CD4-positive, alpha-beta T cell (primary cell): ENCODE results near the gene TUB. TPM values are rescaled to one million over a fixed set of nuclear protein-coding genes. Genes with fewer than 3 reads are reported as not detected.

Experiments used
- ATAC-seq: fragments of 200-7000 bp; cut with Tn5 transposase; one replicate; pipeline ENCODE4 v1.10.0; 2022; ENCODE audit warnings: mild to moderate bottlenecking; ENCODE audit not compliant: poor library complexity
- CTCF ChIA-PET: fragments of 350-600 bp; sonication (Branson Sonifier 250); formaldehyde crosslinking; loops from one replicate; lab custom pipeline; 2021; ENCODE audit warnings: antibody characterized with exemption, inconsistent platforms; lab: Charles Lee
- POLR2A ChIA-PET: fragments of 350-600 bp; sonication (Branson Sonifier 250); formaldehyde crosslinking; loops from one replicate; lab custom pipeline; 2021; ENCODE audit warnings: antibody characterized with exemption, inconsistent platforms; lab: Charles Lee
- DNase-seq, 14 experiments: peaks; one replicate each; pipeline ENCODE4 v3.0.0-alpha.2; 2013 to 2020; ENCODE audit warnings: mixed read lengths in 2 of 14
- H3K27ac ChIP-seq, 2 donors: one replicate each; pipeline versions ENCODE4 v1.5.1 to v1.7.0; 2013; ENCODE audit warnings: low read length in 2 of 2, low read depth in 1 of 2, mild to moderate bottlenecking in 1 of 2
- H3K27me3 ChIP-seq, 2 experiments: 1 replicate in 1 of 2; 2 replicates in 1 of 2; pipeline versions ENCODE4 v1.6.1 to v1.7.0; 2013; ENCODE audit warnings: low read length in 2 of 2, control low read depth in 1 of 2, mild to moderate bottlenecking in 1 of 2, moderate library complexity in 1 of 2; ENCODE audit not compliant: insufficient read depth in 2 of 2, control insufficient read depth in 1 of 2
- H3K36me3 ChIP-seq: one replicate; pipeline ENCODE4 v1.6.1; 2013; ENCODE audit warnings: low read length, control low read depth; ENCODE audit not compliant: insufficient read depth
- H3K4me1 ChIP-seq: one replicate; pipeline ENCODE4 v1.6.1; 2013; ENCODE audit warnings: low read length, control low read depth; ENCODE audit not compliant: insufficient read depth
- H3K4me3 ChIP-seq: one replicate; pipeline ENCODE4 v1.5.1; 2013; ENCODE audit warnings: mild to moderate bottlenecking, low read length, moderate library complexity
- H3K9me3 ChIP-seq, 2 experiments: 1 replicate in 1 of 2; 2 replicates in 1 of 2; pipeline versions ENCODE4 v1.6.1 to v1.7.0; 2013; ENCODE audit warnings: low read length in 2 of 2, mild to moderate bottlenecking in 2 of 2, control low read depth in 1 of 2, moderate library complexity in 1 of 2; ENCODE audit not compliant: control insufficient read depth in 1 of 2, insufficient read depth in 1 of 2
- H3K27ac Mint-ChIP-seq: one replicate; pipeline ENCODE4 v1.8.0; 2020; ENCODE audit warnings: mixed read lengths
- H3K27me3 Mint-ChIP-seq: one replicate; pipeline ENCODE4 v1.8.0; 2021; ENCODE audit warnings: mixed read lengths
- H3K36me3 Mint-ChIP-seq: one replicate; pipeline ENCODE4 v1.8.0; 2021; ENCODE audit warnings: low read depth, mixed read lengths
- H3K4me1 Mint-ChIP-seq: one replicate; pipeline ENCODE4 v1.8.0; 2021; ENCODE audit warnings: low read depth, mixed read lengths
- H3K4me3 Mint-ChIP-seq: one replicate; pipeline ENCODE4 v1.8.0; 2020; ENCODE audit warnings: mild to moderate bottlenecking, mixed read lengths
- H3K9me3 Mint-ChIP-seq: one replicate; pipeline ENCODE4 v1.8.0; 2020; ENCODE audit warnings: mixed read lengths
- intact Hi-C, 2 experiments: fragments of 100-400 bp; cut with DNase I in 1 of 2; cut with micrococcal nuclease in 1 of 2; formaldehyde crosslinking; loops; one replicate each; pipeline versions ENCODE4 v1.15.1 to v1.9.0; 2023 to 2025; cut with DNase I, micrococcal nuclease
- total RNA-seq, 174 experiments: library from RNA in 2 of 174; stranded (reverse) in 2 of 174; gene quantifications; one replicate each; pipeline ENCODE4 v1.2.3 and lab custom pipeline; 2021 to 2026
- TF ChIP-seq, protein P1 (sequence below): fragments of 200-600 bp; IDR thresholded peaks from one replicate; pipeline ENCODE4 v1.8.0; 2022; ENCODE audit warnings: antibody characterized with exemption, mild to moderate bottlenecking

Gene TUB
- total RNA-seq, 2 experiments from 2014 or later = 0.08 TPM; not detected in 1

DNA sequence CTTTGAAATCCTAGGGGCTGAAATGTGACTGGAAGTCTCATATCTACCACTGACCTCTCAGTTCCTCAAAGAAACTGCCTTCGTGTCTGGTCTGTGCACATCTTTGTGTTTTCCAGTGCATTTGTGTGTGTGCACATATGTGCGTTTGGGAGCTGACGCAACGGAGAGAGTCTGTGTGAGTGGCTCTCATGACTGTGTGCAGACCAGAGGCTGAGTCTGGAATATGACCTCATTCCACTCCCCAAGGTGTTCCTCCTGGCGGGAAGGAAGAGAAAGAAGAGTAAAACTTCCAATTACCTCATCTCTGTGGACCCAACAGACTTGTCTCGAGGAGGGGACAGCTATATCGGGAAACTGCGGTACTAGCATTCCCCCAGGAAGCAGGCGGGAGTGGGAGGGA is 16.5 kb downstream of the TUB start:
- H3K27ac Mint-ChIP-seq = no peak overlapping the region
- no peak for ATAC-seq
- POLR2A ChIA-PET = no interaction called here
- Histone ChIP-seq H3K4me3 (no peak overlapping the region), H3K27me3 (no peaks in the 10 kb centered on the region), H3K4me1 (no peaks in the 10 kb centered on the region), H3K36me3 (no peaks in the 10 kb centered on the region), H3K27ac (no peak overlapping the region), H3K9me3 (peaks cover 0 to 4% of the 10 kb centered on the region in 2 experiments)
- CTCF ChIA-PET = interaction anchor here (1.2 to 3.0 kb wide), 2 partner anchors 64 to 65 kb away, joined by 3 to 28 read pairs; no protein-coding TSS in a partner anchor
- no peak overlapping the region for H3K4me3 Mint-ChIP-seq
- TF ChIP-seq, protein P1, sequence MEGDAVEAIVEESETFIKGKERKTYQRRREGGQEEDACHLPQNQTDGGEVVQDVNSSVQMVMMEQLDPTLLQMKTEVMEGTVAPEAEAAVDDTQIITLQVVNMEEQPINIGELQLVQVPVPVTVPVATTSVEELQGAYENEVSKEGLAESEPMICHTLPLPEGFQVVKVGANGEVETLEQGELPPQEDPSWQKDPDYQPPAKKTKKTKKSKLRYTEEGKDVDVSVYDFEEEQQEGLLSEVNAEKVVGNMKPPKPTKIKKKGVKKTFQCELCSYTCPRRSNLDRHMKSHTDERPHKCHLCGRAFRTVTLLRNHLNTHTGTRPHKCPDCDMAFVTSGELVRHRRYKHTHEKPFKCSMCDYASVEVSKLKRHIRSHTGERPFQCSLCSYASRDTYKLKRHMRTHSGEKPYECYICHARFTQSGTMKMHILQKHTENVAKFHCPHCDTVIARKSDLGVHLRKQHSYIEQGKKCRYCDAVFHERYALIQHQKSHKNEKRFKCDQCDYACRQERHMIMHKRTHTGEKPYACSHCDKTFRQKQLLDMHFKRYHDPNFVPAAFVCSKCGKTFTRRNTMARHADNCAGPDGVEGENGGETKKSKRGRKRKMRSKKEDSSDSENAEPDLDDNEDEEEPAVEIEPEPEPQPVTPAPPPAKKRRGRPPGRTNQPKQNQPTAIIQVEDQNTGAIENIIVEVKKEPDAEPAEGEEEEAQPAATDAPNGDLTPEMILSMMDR = no peak
- H3K36me3 Mint-ChIP-seq = no peaks in the 10 kb centered on the region
- no peaks in the 10 kb centered on the region for H3K4me1 Mint-ChIP-seq
- H3K27me3 Mint-ChIP-seq = no peaks in the 10 kb centered on the region
- no peaks in the 10 kb centered on the region for H3K9me3 Mint-ChIP-seq
- intact Hi-C loops = no loop called here
- no peak for DNase-seq

DNA sequence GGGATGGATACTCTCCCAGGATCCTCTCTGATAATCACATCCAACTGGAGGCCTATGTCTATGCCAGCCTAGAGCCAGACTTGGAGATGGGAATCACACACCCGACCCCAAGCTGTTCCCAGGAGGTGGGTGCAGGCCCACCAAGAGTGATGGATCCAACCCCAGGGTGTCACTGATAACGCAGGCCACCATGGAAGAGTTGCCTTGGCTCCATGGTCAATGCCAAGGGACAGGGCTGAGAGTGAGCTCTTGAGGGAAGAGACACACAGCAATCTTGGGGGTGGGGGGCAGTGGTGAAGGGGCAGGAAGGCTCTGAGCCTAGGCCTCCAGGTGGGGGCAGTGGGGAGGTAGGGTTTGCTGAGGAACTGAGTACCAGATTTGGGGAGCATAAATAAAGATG is 16.9 kb downstream of the TUB start:
- H3K4me3 ChIP-seq = no peak overlapping the region
- no peaks in the 10 kb centered on the region for H3K9me3 Mint-ChIP-seq
- TF ChIP-seq, protein P1 = no peak
- no peaks in the 10 kb centered on the region for H3K36me3 Mint-ChIP-seq
- no peaks in the 10 kb centered on the region for H3K4me1 Mint-ChIP-seq
- no peaks in the 10 kb centered on the region for H3K4me1 ChIP-seq
- no peak overlapping the region for H3K4me3 Mint-ChIP-seq
- POLR2A ChIA-PET = interaction anchor here (1.8 kb wide), 1 partner anchor 91 kb away, joined by 7 read pairs; no protein-coding TSS in a partner anchor
- no peak for ATAC-seq
- intact Hi-C loops = loop anchor here in 1 of 2 experiments (2.0 kb wide), 2 partner anchors 63 to 205 kb away; no protein-coding TSS in a partner anchor
- no peak overlapping the region for H3K27ac Mint-ChIP-seq
- H3K27me3 Mint-ChIP-seq = no peaks in the 10 kb centered on the region
- DNase-seq = no peak
- CTCF ChIA-PET = interaction anchor here (2.7 to 3.0 kb wide), 2 partner anchors 64 to 92 kb away, joined by 26 to 28 read pairs; no protein-coding TSS in a partner anchor
- no peaks in the 10 kb centered on the region for H3K27me3 ChIP-seq
- no peaks in the 10 kb centered on the region for H3K36me3 ChIP-seq
- peaks cover 0 to 4% of the 10 kb centered on the region in 2 experiments for H3K9me3 ChIP-seq
- no peak overlapping the region for H3K27ac ChIP-seq

DNA sequence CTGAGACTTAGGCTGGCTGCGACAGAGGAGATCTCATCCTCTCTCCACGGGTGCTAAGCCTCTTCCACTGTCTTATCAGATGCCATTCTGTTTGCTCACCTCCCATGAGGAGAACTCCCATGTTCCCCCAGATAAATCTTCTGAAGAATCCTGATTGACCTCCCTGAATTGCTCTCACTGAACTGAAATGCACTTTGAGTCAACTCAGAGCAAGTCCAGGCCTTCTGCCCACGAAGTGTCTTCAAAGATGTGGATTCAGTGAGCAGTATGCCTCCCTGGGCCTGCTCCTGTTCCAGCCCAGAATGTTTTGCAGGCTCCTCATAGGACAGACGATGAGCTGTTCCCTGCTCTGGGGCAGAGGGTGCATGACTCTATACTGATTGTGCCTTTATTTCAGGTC is 17.4 kb downstream of the TUB start:
- POLR2A ChIA-PET = interaction anchor here (1.8 kb wide), 1 partner anchor 92 kb away, joined by 7 read pairs; no protein-coding TSS in a partner anchor
- H3K27me3 ChIP-seq = no peaks in the 10 kb centered on the region
- DNase-seq (no peak), ATAC-seq (no peak)
- Mint-ChIP-seq H3K4me3 (no peak overlapping the region), H3K9me3 (no peaks in the 10 kb centered on the region), H3K4me1 (no peaks in the 10 kb centered on the region), H3K27ac (no peak overlapping the region), H3K27me3 (no peaks in the 10 kb centered on the region), H3K36me3 (no peaks in the 10 kb centered on the region)
- CTCF ChIA-PET = interaction anchor here (1.5 to 3.0 kb wide), 3 partner anchors 47 to 92 kb away, joined by 4 to 28 read pairs (median 26); no protein-coding TSS in a partner anchor
- H3K4me3 ChIP-seq = no peak overlapping the region
- H3K4me1 ChIP-seq = no peaks in the 10 kb centered on the region
- no peaks in the 10 kb centered on the region for H3K36me3 ChIP-seq
- no peak overlapping the region for H3K27ac ChIP-seq
- intact Hi-C loops = loop anchor here in 1 of 2 experiments (2.0 kb wide), 2 partner anchors 64 to 206 kb away; no protein-coding TSS in a partner anchor
- TF ChIP-seq, protein P1 = no peak
- peaks cover 0 to 4% of the 10 kb centered on the region in 2 experiments for H3K9me3 ChIP-seq
